IMR-90 (cell line): Measurements from ENCODE around the gene SH3RF1. TPM values are rescaled to one million over a fixed set of nuclear protein-coding genes. Genes with fewer than 3 reads are reported as not detected.

Source experiments
- BHLHE40 ChIP-seq: fragments of 150-350 bp; IDR thresholded peaks from 2 replicates; pipeline ENCODE4 v1.6.1; 2016; ENCODE audit warnings: mild to moderate bottlenecking, low read depth, low read length
- CTCF ChIP-seq: conservative IDR thresholded peaks from 2 replicates; pipeline ENCODE4 v1.5.1; 2012; ENCODE audit warnings: mild to moderate bottlenecking, low read depth, low read length, improper control_type of control experiment
- polyA plus RNA-seq, 3 experiments: library from polyadenylated mRNA; depleted of rRNA; stranded (reverse); fragments of >200 nt; gene quantifications; 2 replicates each; pipeline ENCODE4 v1.2.3, GENCODE V29; 2012; ENCODE audit warnings: low replicate concordance in 1 of 3
- total RNA-seq: library from RNA; depleted of rRNA; stranded (reverse); fragments of >200 nt; gene quantifications from 2 replicates; pipeline ENCODE4 v1.2.3, GENCODE V29; 2012
- TF ChIP-seq, protein P1 (sequence below): fragments of 150-350 bp; IDR thresholded peaks from 2 replicates; pipeline ENCODE4 v1.6.1; 2017; ENCODE audit warnings: mild to moderate bottlenecking, antibody characterized with exemption, low read length, low read depth

The SH3RF1 gene
- total and polyA plus RNA-seq, 2 of the 4 experiments (the other 2 are of a cell fraction): 22.0 to 29.8 TPM

- no peak for TF ChIP-seq CTCF
- TF ChIP-seq, protein P1, sequence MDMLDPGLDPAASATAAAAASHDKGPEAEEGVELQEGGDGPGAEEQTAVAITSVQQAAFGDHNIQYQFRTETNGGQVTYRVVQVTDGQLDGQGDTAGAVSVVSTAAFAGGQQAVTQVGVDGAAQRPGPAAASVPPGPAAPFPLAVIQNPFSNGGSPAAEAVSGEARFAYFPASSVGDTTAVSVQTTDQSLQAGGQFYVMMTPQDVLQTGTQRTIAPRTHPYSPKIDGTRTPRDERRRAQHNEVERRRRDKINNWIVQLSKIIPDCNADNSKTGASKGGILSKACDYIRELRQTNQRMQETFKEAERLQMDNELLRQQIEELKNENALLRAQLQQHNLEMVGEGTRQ: no peak
- no peak for TF ChIP-seq BHLHE40
These were observed 70.3 kb downstream of the SH3RF1 start (continued) for GRCh38 chr4:169200361-169201030.
